HPDE6-E6E7 (cell line): ENCODE measurements around the gene MAOB.
"Not testable (repeated sequence)": the region's sequence is repeated elsewhere in the genome, so short reads cannot be mapped to it uniquely, and the experiment has no call there.

Experiments
- DNase-seq: peaks from one replicate; pipeline ENCODE4 v3.0.0; 2011; ENCODE audit warnings: missing footprints; ENCODE audit errors: extremely low spot score

The MAOB gene

DNA sequence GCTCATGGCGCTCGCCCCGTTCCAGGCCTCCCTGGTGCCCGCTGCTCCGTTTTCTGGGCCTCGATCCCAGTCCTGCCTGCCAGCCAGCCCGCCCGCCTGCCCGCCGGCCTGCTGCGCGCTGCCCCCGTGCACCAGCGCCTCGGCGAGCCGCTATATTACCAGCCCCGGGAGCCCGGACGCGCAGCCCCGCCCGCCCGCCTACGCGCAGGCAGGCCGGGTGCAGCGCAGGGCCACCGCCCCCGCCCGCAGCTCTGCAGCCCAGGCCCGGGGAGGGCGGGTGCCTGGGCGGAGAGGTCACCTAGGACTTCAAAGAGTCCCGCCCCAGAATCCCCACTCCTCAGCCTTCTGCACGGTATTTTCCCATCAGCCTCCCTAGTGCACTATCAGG is at the start of gene MAOB:
MAOB (minus strand) TSS at position 157 of the 388 bp plus-strand sequence; CDS start at position 6, 151 bp downstream.
- DNase-seq: peak; percentile 13

DNA sequence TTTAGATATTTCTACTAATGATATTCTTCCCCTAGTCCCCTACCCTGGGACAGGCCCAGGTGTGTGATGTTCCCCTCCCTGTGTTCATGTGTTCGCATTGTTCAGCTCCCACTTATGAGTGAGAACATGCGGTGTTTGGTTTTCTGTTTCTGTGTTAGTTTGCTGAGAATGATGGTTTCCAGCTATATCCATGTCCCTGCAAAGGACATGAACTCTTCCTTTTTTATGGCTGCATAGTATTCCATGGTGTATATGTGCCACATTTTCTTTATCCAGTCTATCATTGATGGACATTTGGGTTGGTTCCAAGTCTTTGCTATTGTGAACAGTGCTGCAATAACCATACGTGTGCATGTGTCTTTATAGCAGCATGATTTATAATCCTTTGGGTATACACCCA is 39.8 kb upstream of the MAOB start:
- DNase-seq: not testable (repeated sequence)

DNA sequence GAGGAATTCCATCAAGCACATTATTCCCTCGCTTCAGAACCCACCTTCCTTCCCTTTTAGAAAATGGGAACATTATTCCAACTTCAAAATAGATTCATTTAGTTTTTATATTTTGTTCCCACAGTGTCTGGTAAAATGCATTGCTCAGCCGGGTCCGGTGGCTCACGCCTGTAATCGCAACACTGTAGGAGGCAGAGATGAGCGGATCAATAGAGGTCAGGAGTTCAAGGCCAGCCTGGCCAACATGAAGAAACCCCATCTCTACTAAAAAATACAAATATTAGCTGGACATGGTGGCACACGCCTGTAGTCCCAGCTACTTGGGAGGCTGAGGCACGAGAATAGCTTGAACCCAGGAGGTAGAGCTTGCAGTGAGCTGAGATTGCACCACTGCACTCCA is 28.5 kb upstream of the MAOB start:
- DNase-seq: not testable (repeated sequence)

DNA sequence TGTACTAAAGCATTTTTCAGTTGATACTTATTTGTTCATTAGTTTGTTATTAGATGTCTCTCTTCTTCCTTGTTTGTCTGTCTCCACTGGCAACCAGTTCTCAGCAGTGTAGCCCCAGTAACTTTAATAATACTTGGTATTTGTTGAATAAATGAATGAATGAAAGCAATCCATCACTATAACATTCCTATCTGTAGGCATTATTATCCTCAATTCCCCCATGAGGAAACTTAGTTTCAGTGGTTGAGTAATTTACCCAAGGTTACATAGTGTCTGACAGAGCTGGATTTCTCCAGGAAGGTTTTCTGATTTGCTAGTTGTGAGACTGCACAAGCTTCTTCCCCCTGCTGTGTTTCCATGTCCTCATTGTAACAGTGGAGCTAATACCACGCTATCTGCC is 27.8 kb upstream of the MAOB start:
- DNase-seq: no peak

DNA sequence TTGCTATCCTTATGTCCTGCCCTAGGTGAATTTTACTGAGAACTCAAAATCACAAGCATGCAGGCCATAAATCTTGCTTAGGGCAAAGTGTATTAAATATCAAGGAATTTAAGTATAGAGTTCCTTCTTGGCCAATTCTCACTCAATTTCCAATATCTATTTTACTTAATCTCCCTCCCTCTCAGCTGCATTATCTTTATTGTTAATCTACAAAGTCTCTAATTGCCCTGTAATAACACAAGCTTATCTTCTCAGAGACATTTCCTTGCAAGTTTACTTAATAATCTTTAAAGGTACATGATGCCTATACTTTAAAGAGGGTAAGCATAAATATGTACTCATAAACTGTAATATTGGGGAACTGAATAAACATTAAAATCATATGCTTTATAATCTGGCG is 26.9 kb upstream of the MAOB start:
- no peak for DNase-seq

DNA sequence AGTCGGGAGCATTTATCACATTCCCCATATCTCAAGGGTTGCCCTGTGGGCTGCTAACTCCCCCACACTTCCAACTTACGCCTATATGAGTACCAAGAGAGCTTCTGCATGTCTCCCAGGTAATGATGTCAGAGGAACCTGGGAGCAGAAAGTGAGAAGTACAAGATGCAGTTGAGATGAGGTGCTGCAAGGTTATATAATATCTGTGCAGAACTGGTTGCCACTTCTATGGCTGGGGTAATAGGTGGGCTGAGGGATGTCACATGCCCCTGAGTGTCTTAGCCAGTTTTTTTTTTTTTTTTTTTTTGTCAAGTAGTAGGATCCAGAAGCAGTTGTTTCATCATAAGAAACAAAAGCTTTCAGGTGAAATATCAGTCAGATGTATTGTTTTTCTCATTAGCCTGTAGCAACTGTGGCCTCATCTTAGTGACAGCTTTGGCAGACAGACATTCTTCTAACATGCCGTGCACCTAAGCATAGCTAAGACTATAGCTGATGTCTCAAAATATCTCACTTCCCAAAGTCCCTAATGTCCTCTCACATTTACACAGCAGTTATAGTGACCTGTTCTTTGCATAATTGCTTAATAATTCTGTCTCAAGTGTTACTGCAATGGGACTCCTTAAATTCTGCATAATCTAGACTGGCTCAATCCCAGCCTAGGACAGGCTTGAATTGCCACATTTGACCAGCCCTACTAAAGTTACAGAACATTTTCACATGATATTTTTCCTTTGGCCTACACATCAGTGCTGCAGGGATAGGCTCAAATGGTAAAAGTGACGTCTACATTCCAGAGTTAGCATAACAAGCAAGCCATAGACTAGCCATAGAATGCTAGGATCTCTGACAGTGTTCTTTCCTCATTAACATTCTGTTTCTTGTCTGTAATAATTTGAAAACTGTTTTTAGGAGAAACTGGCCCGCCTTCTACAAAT is 17.9 kb upstream of the MAOB start:
- DNase-seq: no peak

DNA sequence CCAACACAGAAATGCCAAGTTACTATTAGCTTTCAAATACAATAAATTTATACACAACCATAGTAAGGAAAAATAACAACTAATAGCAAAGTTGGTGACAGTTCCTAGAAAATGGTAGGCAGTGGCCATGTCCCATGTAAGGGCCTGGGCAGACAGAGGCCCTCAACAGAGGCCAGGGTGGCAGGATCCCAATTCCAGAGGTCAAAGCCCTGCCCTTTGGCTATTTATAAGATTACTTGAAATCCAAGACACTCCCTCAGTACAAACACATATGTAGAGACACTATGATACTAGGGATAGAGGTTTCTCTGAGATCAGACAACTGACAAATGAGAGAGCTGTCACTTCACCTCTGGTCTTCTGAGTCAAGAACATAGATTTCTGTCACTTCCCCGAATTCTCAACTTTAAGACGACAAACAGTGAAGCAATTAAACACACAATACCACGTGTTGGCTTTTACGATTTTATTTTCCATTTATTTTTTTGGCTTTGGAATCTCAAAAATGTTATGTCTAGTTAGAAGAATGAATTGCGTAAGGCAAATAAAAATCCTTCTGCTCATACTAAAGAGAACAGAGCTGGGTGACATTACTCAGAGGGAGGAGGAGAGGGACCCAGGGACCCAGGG is 16.3 kb upstream of the MAOB start:
- DNase-seq: no peak

DNA sequence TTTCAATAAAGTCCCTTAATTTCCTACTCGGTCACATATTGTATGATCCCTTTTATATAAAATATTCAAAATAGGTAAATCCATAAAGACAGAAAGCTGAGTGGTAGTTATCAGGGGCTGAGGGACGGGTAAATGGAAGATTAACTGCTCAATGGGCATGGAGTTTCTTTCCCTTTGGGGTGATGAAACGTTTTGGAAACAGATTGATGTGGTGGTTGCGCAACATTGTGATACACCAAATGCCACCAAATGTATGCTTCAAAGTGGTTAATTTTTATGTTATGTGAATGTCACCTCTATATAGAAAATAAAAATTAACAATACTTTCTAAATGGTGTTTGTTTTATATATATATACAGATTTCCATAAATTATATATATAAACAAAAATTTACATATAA is 15.0 kb upstream of the MAOB start:
- no peak for DNase-seq

DNA sequence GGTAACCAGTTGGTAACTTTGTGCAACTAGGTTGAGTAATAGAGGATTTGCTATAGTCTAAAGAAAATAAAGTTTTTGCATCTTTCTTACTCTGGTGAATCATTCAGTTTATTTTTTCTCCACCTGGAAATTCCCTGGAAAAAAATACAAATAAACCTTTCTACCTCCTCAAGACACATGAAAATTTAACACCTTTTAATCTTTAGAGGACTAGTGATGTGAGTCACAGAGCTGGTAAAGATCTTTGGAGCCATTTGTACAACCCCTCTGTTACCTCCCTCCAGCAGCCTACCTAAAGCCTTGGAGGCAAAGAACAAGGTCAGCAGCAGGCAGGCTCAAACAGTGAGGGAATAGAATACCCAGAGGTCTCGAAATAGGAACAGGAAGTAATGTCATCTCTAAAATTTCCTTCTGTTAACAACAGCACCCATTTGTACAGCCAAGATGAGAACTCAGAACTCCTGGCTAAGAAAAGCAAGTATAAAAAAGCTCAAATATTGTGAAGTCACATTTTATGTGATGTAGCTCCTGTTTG is 10.2 kb upstream of the MAOB start:
- DNase-seq: no peak

DNA sequence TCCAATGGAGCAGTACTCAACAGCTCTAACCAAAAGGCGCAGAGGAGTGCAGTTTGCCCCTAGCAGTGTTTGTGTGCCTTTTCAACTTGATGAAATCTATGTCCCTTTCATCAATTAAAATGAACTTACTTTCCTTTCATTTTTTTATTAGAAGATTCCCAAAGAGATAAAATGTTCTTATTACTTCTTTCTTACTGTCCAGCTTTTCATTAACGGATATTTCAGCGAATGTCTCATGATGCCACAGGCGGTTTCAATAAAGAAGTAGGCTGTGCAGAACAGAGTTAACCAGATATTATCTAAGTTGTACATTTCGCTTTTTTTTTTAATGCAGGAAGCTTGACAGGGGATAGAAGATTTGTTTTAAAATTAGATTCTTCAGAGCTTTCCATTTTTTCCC is 3.4 kb upstream of the MAOB start:
- DNase-seq: no peak

DNA sequence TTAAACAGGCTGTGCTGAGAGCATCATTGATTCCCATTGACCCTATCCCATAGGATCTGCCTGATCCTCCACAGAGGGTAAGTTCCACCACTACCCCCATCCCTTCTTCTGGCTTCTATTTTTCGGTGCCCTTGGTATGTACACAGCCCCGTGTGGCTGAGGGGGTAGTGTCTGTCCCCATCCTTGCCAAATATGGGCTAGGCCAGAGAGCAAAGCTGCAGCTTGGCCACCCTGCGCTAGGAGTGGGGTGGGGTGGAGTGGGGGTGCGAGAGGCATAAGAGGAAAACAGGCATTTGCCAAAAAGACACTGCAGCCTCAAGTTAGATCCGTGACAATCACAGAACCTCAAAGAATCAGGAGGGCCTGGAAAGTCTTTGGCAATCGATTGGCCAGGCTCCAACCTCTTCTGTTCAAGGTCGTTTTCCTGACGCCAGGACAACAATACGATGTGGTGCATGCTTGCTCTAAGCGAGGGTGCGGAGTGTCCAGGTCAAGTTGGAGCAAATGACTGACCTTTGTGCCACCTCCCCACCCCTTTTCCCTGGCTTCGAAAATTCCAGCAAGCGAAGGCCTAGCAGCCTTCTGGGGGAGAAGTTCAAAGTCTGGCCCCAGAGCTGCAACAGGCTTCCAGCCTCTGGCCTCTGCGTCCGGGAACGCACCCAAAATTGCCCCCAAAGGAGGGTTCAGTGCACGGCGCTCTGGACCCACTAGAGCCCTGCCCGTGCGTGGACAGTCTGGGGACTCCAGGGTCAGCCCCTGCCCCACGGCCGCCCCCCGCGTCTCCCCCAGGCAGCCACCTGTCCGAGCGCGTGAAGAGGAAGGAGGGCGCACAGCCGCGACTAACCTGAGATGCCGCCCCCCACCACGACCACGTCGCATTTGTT is 598 bp downstream of the MAOB start:
- no peak for DNase-seq

DNA sequence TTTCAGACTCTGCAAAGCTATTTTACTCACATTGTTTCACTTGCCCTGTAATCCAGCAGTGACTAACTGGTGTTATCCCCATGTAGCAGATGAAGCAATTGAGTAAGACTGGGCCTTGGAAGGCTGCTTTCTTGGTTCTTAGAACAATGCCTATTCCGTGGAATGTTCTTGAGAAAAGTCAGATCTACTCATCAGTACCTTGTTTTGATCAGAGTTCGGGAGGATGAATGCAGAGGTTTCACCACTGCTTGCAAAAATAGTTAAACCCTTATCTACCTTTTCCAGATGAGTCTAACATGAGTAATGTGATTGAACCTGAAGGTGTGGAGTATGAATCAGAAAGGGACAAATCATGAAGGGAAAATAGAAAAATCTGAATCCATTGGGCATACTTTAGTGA is 1.8 kb downstream of the MAOB start:
- peak; percentile 31 for DNase-seq

DNA sequence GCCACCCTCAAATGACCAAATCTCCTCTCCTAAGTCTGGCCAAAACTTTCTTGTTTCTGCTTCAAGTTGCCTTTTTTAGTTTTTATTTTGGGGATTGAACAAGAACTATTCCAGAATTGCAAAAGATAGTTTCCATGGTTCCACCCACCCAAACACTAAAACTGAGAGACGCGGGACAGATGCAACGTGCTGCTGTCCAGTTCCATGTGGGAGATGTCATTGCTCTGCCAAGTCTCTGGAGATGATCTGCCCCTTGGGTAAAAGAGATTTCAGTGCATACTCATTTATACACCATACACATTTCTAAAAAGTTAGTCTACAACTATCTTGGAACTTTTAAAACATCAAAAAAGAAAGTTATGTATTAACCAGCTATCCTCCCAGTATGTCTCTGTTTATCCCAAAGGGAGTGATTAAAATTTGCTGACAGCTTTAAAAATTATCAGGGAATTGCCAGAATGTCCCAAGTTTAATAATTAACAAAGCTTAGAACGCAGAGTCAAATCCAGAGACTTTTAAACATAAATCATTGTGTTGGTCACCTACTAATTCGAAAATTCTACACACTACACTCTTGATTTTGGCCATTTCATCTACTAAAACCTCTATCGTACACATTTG is 3.2 kb downstream of the MAOB start:
- DNase-seq: no peak

DNA sequence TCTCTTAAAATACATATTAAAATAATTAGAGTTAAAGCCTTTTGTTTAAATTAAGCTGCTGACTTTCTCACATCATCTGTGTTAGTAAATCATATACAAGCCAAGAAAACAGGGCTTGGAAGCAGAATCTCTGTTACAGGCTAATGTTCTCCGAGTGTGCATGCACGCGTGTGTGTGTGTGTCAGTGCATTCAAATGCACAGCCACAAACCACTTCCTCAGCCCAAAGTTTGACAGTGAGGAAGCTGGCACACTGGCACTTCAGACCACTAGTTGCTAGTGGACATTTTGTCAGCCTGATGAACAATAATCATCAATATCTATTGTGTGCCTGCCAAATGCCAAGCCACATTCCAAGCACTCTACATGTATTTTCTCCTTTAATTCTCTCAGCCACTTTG is 5.6 kb downstream of the MAOB start:
- DNase-seq: no peak

DNA sequence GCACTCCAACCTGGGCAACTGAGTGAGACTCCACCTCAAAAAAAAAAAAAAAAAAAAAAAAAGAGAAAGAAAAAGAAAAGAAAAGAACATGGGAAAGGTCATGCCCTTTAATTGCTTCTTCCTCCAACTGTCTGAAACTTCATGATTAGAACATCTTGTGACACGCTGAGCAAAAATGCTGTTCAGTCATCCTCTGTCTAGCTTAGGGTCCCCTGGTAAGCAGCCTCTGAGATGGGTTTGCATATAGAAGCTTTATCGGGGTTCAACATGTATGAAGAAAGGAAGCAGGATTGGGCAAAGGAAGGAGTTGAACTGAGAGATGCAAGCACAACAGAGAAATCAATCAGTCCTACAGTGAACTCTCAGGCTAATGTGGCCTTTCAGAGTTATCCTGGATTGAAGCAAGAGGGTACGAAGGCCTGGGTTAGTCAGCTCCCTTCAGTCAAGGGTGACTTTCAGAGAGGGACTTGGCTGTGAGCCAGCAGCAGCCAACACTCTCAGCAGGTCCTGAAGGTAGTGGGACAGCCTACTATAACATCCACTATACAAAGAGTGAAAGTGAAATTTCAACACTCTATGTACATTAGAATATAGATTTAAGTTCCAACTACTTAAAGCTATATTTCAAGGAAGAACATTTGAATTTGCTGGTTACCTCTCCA is 11.4 kb downstream of the MAOB start:
- no peak for DNase-seq

DNA sequence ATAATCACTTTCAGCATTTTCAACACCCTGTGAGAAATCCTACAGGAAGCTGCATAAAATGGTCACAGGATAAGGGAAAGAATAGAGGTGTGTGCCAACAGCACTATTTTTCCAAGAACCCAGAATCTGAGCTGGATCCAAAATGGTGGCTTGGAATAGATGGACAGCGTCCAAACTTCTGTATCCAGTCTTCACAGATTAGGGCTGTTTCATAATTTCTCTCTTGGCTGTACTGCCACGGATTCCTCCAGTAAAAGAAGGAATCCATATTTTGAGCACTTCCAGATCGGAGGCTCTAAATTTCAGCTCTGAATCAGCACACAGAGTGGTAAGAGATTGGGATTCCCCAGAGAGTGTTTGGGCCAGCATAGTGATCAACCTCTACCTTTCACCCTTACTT is 12.2 kb downstream of the MAOB start:
- no peak for DNase-seq

DNA sequence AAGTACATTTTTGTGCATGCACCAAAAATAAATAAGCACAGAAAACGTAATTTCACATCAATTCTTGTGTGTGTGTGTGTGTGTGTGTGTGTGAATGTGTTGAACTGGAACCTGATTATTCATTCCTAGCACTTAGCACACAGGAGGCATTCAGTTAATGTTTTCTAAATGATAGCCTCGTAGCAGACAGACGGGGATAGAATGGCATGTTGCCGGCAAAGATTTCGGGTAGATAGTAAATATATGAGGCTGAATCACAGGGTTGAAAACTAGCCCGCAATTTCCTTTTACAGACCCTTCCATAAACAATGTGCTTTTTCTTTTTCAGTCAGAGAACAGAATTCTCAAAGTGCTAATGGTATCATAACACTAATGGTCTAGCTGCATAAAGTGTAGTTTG is 13.5 kb downstream of the MAOB start:
- no peak for DNase-seq

DNA sequence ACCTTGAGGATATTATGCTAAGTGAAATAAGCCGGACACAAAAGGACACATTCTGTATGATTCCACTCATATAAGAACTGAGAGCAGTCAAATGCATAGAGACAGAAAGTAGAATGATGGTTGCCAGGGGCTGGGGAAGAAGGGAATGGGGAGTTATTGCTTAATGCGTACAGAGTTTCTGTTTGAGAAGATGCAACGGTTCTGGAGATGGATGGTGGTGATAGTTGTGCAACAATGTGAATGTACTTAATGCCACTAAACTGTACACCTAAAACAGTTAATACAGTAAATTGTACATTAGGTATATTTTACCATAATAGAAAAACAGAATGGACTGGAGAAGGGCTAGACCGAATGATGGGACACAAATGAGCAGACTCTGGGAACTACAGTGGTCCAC is 15.8 kb downstream of the MAOB start:
- DNase-seq: no peak

DNA sequence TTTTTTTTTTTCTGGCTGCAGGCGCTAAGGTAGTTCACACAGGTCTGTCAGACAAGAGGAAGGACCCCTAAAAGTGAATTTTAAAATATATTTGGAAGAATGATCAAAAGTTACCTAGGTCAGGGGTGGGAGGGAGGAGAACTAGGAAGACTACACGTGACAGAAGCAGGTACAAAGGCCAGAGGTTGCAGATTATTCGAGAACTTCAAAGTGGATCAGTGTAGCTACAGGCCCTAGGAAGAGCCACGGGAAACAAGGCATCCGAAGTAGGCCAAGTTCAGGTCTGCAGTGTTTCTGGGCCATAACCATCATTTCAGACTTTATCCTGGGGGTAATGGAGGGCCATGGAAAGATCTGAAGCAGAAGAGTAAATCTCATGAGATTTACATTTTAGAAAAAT is 16.5 kb downstream of the MAOB start:
- no peak for DNase-seq

DNA sequence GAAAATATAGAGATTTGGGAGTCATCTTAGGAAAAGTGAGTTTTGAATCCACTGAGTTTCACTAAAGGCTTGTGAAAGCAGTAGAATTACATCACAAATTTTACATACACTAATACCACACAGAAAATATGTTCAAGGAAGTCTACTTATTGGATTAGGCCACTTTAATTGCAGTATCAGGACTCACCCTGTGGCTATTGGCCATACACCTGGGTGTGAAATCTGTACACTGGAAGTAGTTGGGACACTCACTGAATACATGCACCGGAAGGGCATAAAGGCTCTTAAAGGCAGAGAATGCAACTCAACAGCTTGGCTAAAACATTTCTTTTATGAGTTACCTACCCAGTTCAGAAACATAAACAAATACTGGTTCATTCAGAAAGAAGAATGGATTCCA is 19.8 kb downstream of the MAOB start:
- DNase-seq: no peak

DNA sequence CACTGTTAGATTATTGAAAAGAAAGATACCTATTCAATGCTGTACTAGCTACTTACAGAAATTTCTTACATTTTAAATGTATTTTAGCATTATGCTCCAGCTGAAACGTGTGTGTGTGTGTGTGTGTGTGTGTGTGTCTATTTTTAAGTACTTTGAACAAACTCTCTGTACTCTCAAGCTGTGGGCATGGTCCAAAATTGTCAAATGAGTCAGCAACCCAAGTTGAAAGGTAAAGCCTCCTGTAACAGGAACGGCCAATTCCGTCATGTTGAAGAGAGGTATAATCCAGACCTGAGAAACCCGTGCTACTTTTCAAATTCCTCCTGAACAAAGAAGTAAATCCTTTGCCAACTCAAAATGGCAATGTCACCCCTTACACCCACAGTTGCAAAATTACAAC is 20.5 kb downstream of the MAOB start:
- DNase-seq: no peak
